ENCODE results near the gene HNRNPA3. TPM values are rescaled to one million over a fixed set of nuclear protein-coding genes. Genes with fewer than 3 reads are reported as not detected.
A peak's percentile ranks its signal among the peaks of the same experiment; 100 is the strongest.

Gene HNRNPA3
- total and polyA plus RNA-seq, 2 of the 13 experiments (the other 11 are each of a cell fraction or from before 2014, with no cell fraction given) = 73.3 to 97.7 TPM

- TF ChIP-seq, protein P1, sequence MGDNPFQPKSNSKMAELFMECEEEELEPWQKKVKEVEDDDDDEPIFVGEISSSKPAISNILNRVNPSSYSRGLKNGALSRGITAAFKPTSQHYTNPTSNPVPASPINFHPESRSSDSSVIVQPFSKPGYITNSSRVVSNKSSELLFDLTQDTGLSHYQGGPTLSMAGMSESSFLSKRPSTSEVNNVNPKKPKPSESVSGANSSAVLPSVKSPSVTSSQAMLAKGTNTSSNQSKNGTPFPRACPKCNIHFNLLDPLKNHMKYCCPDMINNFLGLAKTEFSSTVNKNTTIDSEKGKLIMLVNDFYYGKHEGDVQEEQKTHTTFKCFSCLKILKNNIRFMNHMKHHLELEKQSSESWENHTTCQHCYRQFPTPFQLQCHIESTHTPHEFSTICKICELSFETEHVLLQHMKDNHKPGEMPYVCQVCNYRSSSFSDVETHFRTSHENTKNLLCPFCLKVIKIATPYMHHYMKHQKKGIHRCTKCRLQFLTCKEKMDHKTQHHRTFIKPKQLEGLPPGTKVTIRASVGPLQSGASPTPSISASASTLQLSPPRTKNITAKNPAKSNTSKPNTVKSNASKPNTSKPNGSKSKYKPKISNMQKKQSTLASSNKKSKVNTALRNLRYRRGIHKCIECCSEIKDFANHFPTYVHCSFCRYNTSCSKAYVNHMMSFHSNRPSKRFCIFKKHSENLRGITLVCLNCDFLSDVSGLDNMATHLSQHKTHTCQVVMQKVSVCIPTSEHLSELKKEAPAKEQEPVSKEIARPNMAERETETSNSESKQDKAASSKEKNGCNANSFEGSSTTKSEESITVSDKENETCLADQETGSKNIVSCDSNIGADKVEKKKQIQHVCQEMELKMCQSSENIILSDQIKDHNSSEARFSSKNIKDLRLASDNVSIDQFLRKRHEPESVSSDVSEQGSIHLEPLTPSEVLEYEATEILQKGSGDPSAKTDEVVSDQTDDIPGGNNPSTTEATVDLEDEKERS (CRISPR knock-in tag; IDR thresholded peaks at IDR 0.05) = peak; percentile 86; the same call in 1 of the 2 replicates
- TF ChIP-seq, protein P2, sequence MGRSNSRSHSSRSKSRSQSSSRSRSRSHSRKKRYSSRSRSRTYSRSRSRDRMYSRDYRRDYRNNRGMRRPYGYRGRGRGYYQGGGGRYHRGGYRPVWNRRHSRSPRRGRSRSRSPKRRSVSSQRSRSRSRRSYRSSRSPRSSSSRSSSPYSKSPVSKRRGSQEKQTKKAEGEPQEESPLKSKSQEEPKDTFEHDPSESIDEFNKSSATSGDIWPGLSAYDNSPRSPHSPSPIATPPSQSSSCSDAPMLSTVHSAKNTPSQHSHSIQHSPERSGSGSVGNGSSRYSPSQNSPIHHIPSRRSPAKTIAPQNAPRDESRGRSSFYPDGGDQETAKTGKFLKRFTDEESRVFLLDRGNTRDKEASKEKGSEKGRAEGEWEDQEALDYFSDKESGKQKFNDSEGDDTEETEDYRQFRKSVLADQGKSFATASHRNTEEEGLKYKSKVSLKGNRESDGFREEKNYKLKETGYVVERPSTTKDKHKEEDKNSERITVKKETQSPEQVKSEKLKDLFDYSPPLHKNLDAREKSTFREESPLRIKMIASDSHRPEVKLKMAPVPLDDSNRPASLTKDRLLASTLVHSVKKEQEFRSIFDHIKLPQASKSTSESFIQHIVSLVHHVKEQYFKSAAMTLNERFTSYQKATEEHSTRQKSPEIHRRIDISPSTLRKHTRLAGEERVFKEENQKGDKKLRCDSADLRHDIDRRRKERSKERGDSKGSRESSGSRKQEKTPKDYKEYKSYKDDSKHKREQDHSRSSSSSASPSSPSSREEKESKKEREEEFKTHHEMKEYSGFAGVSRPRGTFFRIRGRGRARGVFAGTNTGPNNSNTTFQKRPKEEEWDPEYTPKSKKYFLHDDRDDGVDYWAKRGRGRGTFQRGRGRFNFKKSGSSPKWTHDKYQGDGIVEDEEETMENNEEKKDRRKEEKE (IDR thresholded peaks at IDR 0.05) = no peak
- TF ChIP-seq NBN (conservative IDR thresholded peaks at IDR 0.05) = no peak
- TF ChIP-seq SNRNP70 (IDR thresholded peaks at IDR 0.05; ENCODE audit: low read depth, low read length) = no peak
- TF ChIP-seq, protein P3, sequence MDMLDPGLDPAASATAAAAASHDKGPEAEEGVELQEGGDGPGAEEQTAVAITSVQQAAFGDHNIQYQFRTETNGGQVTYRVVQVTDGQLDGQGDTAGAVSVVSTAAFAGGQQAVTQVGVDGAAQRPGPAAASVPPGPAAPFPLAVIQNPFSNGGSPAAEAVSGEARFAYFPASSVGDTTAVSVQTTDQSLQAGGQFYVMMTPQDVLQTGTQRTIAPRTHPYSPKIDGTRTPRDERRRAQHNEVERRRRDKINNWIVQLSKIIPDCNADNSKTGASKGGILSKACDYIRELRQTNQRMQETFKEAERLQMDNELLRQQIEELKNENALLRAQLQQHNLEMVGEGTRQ (IDR thresholded peaks at IDR 0.05; ENCODE audit: low read depth, low read length) = no peak
- TF ChIP-seq, protein P3 (CRISPR knock-in tag; IDR thresholded peaks at IDR 0.05; ENCODE audit: borderline replicate concordance) = no peak
- TF ChIP-seq STAT6 (CRISPR knock-in tag; IDR thresholded peaks at IDR 0.05; ENCODE audit: borderline replicate concordance) = peak; percentile 99; the same call in 1 of the 2 replicates
- no peak; the same call in 1 of the 2 replicates for TF ChIP-seq ZNF367 (CRISPR knock-in tag; IDR thresholded peaks at IDR 0.05; ENCODE audit: borderline replicate concordance)
Observed at GRCh38 chr2:177263451-177264208, 51.0 kb downstream of the HNRNPA3 start (continued).

Data from HepG2 (cell line).